ENCODE measurements around the gene SEMA6A.

Gene SEMA6A, protein sequence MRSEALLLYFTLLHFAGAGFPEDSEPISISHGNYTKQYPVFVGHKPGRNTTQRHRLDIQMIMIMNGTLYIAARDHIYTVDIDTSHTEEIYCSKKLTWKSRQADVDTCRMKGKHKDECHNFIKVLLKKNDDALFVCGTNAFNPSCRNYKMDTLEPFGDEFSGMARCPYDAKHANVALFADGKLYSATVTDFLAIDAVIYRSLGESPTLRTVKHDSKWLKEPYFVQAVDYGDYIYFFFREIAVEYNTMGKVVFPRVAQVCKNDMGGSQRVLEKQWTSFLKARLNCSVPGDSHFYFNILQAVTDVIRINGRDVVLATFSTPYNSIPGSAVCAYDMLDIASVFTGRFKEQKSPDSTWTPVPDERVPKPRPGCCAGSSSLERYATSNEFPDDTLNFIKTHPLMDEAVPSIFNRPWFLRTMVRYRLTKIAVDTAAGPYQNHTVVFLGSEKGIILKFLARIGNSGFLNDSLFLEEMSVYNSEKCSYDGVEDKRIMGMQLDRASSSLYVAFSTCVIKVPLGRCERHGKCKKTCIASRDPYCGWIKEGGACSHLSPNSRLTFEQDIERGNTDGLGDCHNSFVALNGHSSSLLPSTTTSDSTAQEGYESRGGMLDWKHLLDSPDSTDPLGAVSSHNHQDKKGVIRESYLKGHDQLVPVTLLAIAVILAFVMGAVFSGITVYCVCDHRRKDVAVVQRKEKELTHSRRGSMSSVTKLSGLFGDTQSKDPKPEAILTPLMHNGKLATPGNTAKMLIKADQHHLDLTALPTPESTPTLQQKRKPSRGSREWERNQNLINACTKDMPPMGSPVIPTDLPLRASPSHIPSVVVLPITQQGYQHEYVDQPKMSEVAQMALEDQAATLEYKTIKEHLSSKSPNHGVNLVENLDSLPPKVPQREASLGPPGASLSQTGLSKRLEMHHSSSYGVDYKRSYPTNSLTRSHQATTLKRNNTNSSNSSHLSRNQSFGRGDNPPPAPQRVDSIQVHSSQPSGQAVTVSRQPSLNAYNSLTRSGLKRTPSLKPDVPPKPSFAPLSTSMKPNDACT

DNA sequence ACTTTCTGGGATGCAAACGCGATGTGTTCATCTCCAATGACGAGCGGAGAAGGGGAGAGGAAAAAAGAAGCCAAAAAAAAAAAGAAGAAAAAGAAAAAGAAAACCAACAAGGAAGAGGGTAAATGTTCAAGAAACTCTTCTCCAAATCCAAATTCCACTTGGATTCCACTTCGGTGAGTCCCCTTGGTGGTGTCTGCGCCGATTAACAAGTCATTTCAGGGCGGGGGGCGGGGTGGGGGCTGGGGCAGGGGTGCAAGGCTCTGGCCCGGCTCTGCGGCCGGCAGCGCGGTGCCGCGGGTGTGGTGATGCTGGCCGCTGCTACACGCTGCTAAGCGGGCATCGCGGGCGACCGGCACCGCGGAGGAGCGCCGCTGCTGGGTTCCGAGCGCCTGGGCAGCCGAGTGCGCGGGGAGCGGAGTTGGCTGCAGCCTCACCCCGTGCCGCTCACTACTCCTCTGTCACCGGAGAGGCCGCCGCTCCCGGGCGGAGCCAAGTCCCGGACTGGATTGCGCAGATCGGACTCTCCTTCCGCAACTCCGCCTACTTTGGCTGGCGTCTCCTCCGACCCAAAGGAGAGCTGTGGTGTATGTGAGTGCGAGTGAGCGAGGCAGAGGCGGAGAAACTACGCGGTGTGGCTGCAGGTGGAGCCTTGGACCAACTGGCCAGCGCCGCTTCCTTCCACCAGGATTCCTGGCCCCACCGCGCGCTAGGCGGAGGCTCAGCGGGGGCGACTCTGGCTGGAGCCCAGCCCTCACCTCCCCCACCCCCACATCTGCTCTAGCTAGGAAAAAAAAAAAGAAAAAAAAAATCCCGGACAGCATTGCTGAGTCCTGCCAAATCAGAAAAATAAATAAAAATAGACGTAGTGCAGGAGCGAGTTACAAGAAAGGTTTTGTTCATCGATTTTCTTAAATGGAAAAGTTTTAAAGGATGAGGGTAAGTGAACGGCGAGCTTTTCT, at the start of gene SEMA6A:
Gene SEMA6A (minus strand): TSS at position 457 of the 959 bp plus-strand sequence. CDS start 69,879 bp downstream, outside the sequence.
- Mint-ChIP-seq H3K27me3 (ENCODE audit: low read depth) (peaks cover 79% of the 10 kb centered on the region), H3K27ac (no peak within 1 kb of the TSS), H3K9me3 (no peaks in the 10 kb centered on the region), H3K36me3 (ENCODE audit: low read depth) (no peaks in the 10 kb centered on the region), H3K4me1 (ENCODE audit: low read depth) (peaks cover 19% of the 10 kb centered on the region), H3K4me3 (peak within 1 kb of the TSS; percentile 88)

DNA sequence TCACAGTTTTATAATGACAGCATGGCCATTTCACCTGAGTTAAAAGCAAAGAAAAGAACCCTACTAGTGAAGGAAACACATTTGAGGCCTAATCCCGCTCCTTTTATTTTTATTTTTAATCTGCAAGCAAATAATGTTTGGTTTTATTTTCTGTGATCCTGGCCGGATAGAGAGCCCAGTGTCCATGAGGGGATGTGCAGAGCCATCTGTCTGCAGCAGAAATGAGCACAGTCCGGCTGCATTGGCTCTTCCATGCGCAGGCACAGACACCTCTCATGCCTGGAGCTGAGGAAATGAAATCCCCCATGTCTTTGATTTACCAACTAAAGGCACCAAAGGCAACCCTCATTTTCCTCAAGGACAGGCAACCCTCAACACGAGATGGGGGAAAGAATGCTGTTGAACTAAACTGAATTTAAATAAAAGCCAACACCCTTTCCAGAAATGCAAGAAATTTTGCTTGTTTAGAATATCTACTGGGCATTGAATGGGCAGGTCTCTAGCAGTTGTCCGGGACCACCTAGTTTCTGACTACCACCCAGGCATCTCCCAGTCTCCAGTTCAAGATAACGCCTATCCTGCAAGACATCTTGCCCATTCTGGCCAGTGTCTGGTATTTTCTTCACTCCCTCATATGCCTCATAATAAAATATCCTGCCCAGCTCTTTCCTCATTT, 47.9 kb upstream of the SEMA6A start:
- Mint-ChIP-seq H3K27ac (no peak overlapping the region), H3K9me3 (no peaks in the 10 kb centered on the region)

DNA sequence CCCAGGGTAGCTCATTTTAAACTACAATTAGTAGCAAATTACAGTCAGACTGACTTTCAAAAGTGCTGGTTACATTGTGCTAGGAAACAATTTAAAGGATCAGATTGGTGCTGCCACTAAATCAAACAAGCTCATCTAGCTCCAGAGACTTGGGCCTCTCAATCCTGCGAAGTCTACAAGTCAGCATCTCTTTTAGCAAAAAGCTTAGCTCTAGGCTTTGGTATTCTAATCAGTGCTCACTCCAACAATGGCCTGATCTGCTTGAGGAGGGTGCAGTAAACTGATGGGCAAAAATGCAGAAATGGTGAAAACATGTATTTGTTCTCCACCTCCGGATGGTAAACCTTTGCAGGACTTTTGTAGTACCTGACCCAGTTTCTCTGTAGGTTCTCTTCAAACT, 47.0 kb upstream of the SEMA6A start:
- no peaks in the 10 kb centered on the region for H3K36me3 Mint-ChIP-seq (ENCODE audit: low read depth)
- no peaks in the 10 kb centered on the region for H3K9me3 Mint-ChIP-seq
- no peaks in the 10 kb centered on the region for H3K4me1 Mint-ChIP-seq (ENCODE audit: low read depth)
- no peaks in the 10 kb centered on the region for H3K27me3 Mint-ChIP-seq (ENCODE audit: low read depth)
- no peak overlapping the region for H3K27ac Mint-ChIP-seq
- no peak overlapping the region for H3K4me3 Mint-ChIP-seq

More for the DNA sequence above, 47.9 kb upstream of the SEMA6A start:
- H3K27me3 Mint-ChIP-seq (ENCODE audit: low read depth): no peaks in the 10 kb centered on the region
- H3K4me1 Mint-ChIP-seq (ENCODE audit: low read depth): no peaks in the 10 kb centered on the region
- no peak overlapping the region for H3K4me3 Mint-ChIP-seq
- H3K36me3 Mint-ChIP-seq (ENCODE audit: low read depth): no peaks in the 10 kb centered on the region

DNA sequence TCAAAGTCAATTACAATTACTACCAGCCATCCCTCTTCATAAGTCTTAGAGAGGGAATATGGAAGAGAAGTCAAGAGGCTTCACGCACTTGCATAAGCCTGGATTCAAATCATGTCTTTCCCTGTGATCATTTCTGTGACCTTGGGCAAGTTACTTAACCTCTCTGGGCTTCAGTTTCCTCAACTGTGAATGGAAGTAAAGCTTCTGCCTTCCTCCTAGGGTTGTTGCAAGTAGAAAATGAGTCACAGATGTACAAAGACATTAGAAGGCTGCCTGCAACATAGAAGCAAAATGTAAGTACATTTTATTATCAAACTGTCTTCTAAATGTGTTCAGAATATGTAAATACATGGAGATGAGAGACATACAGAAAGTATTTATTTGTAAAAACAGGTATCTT, 42.3 kb upstream of the SEMA6A start:
- Mint-ChIP-seq H3K4me1 (ENCODE audit: low read depth) (peaks cover 5% of the 10 kb centered on the region), H3K27me3 (ENCODE audit: low read depth) (no peaks in the 10 kb centered on the region), H3K27ac (no peak overlapping the region), H3K4me3 (no peak overlapping the region), H3K9me3 (no peaks in the 10 kb centered on the region), H3K36me3 (ENCODE audit: low read depth) (no peaks in the 10 kb centered on the region)

DNA sequence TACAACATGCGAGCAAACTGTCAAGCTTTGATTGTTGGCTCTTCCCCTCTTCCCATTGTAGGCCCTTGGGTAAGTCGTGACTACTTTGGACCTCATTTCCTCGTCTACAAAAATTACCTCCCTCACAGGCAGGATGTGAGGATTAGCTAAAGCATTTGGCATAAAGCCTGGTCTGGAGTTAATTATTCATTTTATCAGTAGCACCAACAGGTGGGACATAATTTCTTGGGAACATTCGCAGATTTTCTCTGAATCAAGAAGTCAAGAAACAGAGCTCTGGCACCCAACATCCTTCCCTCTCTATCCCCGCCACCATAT, 39.9 kb upstream of the SEMA6A start:
- H3K4me3 Mint-ChIP-seq: no peak overlapping the region
- H3K27ac Mint-ChIP-seq: no peak overlapping the region
- H3K36me3 Mint-ChIP-seq (ENCODE audit: low read depth): no peaks in the 10 kb centered on the region
- H3K9me3 Mint-ChIP-seq: no peaks in the 10 kb centered on the region
- H3K27me3 Mint-ChIP-seq (ENCODE audit: low read depth): no peaks in the 10 kb centered on the region
- H3K4me1 Mint-ChIP-seq (ENCODE audit: low read depth): peaks cover 5% of the 10 kb centered on the region

DNA sequence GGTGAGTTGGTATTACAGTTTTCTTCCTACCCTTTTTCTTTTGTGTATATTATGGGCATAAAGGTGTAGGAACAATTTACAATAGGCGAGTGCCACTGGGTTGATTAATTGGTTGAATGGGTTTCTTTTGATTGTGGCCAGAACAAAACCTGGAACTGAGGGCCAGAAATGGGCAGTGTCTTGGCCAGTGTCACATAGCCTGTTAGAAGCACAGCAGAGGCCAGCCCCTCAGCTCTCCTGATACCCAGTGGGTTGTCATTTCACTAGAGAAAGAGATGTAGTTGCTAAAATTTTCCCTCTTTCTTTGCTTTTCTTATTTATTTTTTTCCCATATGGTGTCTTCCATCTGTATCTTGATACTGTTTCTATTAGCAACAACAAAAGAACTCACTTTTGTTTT, 38.8 kb upstream of the SEMA6A start:
- H3K27me3 Mint-ChIP-seq (ENCODE audit: low read depth): no peaks in the 10 kb centered on the region
- H3K27ac Mint-ChIP-seq: no peak overlapping the region
- H3K9me3 Mint-ChIP-seq: no peaks in the 10 kb centered on the region
- H3K36me3 Mint-ChIP-seq (ENCODE audit: low read depth): no peaks in the 10 kb centered on the region
- H3K4me1 Mint-ChIP-seq (ENCODE audit: low read depth): peaks cover 5% of the 10 kb centered on the region
- H3K4me3 Mint-ChIP-seq: no peak overlapping the region

DNA sequence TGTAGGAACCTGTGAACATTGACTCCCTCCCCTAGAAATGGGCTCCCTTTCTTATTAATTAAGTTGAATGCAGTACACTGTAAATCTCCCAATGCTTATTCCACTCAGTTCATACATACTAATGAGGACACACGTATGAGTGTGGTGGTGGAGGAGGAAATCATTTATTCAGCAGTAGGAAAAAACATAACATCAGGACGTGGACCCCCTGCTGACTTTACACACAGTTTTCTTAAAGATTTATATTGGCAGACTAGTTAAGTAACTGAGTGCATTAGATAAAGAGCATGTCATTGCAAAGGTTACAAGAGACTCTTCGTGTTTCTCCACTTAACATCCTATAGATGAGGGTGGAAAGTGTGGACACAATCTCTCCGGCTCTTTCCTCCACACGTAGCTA, 37.8 kb upstream of the SEMA6A start:
- Mint-ChIP-seq H3K4me3 (no peak overlapping the region), H3K4me1 (ENCODE audit: low read depth) (peaks cover 5% of the 10 kb centered on the region), H3K27ac (no peak overlapping the region), H3K27me3 (ENCODE audit: low read depth) (peaks cover 3% of the 10 kb centered on the region), H3K9me3 (peaks cover 4% of the 10 kb centered on the region), H3K36me3 (ENCODE audit: low read depth) (no peaks in the 10 kb centered on the region)

DNA sequence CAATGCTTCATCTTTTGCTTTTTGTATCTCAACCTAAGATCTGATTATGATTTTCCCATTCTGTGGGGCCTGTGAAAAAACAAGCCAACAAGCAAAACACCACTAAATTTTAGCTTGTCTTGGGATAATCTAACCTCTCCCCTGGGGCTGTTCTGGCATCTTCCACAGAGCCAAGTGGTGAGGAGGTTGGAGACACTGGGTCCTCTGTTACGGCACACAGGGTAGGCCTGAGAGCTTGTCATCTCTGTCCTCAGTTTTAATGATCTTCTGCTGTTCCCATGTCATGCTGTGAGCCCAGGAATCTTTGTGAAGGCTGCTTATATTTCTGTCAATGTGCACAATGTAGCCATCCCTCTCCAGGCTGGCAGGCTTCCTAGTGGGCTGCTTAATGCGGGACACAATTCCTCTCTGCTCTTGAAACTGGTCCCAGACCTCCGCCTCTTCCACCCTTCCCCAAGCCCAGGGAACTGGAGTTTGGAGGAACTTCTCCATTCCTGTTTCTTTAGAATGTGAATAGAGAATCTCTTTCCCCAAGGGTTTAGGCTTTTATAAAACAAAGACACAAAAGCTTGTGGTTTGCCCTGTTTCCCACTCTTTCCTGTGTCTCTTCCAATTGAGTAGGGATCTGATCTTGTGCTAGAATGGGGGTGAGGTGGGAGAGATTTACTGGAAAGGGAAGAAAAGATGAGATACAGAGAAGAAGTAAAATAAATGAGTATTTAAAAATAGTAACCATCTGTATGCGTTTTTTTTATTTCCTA, 30.9 kb upstream of the SEMA6A start:
- Mint-ChIP-seq H3K27ac (no peak overlapping the region), H3K4me1 (ENCODE audit: low read depth) (no peaks in the 10 kb centered on the region), H3K4me3 (no peak overlapping the region), H3K9me3 (peaks cover 6% of the 10 kb centered on the region), H3K36me3 (ENCODE audit: low read depth) (no peaks in the 10 kb centered on the region), H3K27me3 (ENCODE audit: low read depth) (peaks cover 21% of the 10 kb centered on the region)

DNA sequence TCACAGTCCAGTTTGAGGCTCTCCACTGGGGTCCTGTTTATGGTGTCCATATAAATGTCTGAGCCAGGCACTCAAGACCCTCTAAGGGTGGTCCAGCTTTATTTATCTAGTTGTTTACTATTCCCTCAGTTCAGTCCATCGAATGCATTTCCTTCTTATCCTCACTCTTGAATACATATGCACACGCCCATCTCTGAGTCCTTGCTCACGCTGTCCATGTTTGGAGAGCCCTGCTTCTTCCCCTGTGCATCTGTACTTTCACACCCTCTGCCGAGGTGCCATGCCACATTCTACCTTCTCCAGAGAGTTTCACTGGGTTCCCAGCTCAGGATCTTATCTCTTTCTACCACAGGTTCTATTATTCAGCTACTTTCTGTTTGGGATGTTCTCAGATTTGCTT, 30.2 kb upstream of the SEMA6A start:
- Mint-ChIP-seq H3K27ac (no peak overlapping the region), H3K9me3 (peaks cover 6% of the 10 kb centered on the region), H3K27me3 (ENCODE audit: low read depth) (peaks cover 25% of the 10 kb centered on the region), H3K36me3 (ENCODE audit: low read depth) (no peaks in the 10 kb centered on the region), H3K4me1 (ENCODE audit: low read depth) (no peaks in the 10 kb centered on the region), H3K4me3 (no peak overlapping the region)

DNA sequence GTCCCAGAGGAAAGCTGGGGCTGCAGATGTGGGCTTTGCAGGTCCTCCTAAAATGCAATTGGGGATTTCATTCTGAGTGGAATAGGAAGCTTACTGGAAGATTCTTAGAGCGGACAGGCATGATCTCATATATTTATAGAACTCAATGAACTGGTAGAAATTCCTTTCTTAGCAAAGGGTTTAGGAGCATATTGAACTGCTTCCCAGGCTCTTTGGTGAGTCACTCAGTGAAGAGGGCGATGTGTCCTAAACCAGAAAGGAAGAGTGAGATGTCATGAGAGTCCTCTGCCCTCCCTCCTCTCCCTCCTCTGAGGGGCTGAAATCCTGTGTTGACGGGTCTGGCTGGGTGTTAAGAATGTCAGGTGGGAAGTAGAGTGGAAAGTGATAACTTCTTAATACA, 26.3 kb upstream of the SEMA6A start:
- H3K36me3 Mint-ChIP-seq (ENCODE audit: low read depth): no peaks in the 10 kb centered on the region
- H3K4me3 Mint-ChIP-seq: no peak overlapping the region
- H3K27me3 Mint-ChIP-seq (ENCODE audit: low read depth): peaks cover 21% of the 10 kb centered on the region
- H3K4me1 Mint-ChIP-seq (ENCODE audit: low read depth): no peaks in the 10 kb centered on the region
- no peaks in the 10 kb centered on the region for H3K9me3 Mint-ChIP-seq
- no peak overlapping the region for H3K27ac Mint-ChIP-seq

DNA sequence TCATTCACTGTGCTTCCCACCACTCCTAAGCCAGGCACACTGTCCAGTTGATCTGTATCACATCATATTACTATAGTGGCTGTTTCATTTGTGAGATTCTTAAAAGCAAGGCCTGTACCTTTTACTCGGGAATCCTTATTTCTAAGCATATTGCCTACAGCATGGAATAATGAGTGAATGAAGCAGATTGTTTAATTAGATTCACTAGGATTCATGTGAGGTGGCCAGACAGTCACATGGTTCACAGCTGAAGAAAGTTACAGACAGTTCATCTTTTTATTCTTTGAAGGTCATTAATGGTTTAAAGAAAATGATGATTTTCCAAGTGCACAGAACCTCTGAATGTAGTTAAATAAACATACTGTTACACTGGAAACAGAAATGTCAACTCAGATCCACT, 24.3 kb upstream of the SEMA6A start:
- Mint-ChIP-seq H3K36me3 (ENCODE audit: low read depth) (no peaks in the 10 kb centered on the region), H3K4me1 (ENCODE audit: low read depth) (no peaks in the 10 kb centered on the region), H3K27me3 (ENCODE audit: low read depth) (peaks cover 18% of the 10 kb centered on the region), H3K27ac (no peak overlapping the region), H3K4me3 (no peak overlapping the region), H3K9me3 (no peaks in the 10 kb centered on the region)

DNA sequence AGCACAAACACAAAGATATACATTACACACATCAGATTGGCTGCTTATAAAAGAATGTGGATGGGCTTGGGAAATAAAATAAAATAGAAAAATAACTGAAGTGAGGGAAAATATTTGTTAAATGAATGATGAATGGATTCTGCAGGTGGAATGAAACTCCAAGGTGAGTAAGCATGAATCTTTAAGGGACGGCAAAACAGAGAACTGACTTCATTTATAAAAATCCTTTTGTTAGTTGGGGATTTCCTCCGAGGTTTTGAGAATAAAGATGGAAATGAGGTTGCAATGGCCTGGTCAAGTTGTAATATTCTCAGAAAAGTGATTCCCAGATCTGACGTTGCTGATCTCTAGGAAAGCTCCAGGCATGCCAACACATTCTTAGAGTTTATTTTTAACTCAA, 20.9 kb upstream of the SEMA6A start:
- no peak overlapping the region for H3K27ac Mint-ChIP-seq
- H3K9me3 Mint-ChIP-seq: no peaks in the 10 kb centered on the region
- no peaks in the 10 kb centered on the region for H3K4me1 Mint-ChIP-seq (ENCODE audit: low read depth)
- H3K36me3 Mint-ChIP-seq (ENCODE audit: low read depth): no peaks in the 10 kb centered on the region
- H3K27me3 Mint-ChIP-seq (ENCODE audit: low read depth): peaks cover 7% of the 10 kb centered on the region
- no peak overlapping the region for H3K4me3 Mint-ChIP-seq

DNA sequence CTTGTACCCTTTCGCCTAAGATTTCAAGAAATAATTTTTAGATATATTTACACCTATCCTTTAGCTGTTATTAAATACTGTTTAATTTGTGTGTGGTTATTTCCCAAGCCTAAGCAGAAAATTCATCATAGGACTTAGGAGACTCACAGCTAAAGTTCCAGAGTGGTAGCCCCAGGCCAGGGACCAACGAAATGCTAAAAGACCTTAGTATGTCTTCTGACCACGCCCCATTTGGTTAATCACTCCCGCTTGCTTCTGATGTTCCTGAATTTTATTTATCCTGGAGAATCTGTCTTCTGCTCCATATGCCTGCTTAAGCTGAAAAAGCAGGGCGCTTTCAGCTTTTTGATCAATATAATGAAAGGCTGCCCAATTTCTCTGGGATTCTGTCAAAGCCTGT, 18.7 kb upstream of the SEMA6A start:
- peaks cover 4% of the 10 kb centered on the region for H3K27me3 Mint-ChIP-seq (ENCODE audit: low read depth)
- H3K27ac Mint-ChIP-seq: no peak overlapping the region
- no peaks in the 10 kb centered on the region for H3K36me3 Mint-ChIP-seq (ENCODE audit: low read depth)
- H3K4me1 Mint-ChIP-seq (ENCODE audit: low read depth): no peaks in the 10 kb centered on the region
- H3K4me3 Mint-ChIP-seq: no peak overlapping the region
- no peaks in the 10 kb centered on the region for H3K9me3 Mint-ChIP-seq
